MCF 10A (cell line): Measurements from ENCODE around the gene PTPRG. TPM values are rescaled to one million over a fixed set of nuclear protein-coding genes. Genes with fewer than 3 reads are reported as not detected.
"Not testable (repeated sequence)": the region's sequence is repeated elsewhere in the genome, so short reads cannot be mapped to it uniquely, and the experiment has no call there.

ENCODE experiments used
- BruUV-seq: library from RNA; stranded (reverse); fragments of 400-500 nt; replicated peaks from 2 replicates; lab custom pipeline; 2021; lab: Mats Ljungman, UMichigan
- CTCF ChIA-PET: fragments of 300-600 bp; sonication (Branson Sonifier 250); formaldehyde crosslinking; extraction: SDS; loops from one replicate; lab custom pipeline; 2021; ENCODE audit warnings: antibody characterized with exemption, inconsistent platforms; lab: Yijun Ruan, JAX
- POLR2A ChIA-PET: fragments of 300-600, 350-650 bp; sonication (Branson Sonifier 250); formaldehyde crosslinking; extraction: SDS; loops from one replicate; lab custom pipeline; 2020; ENCODE audit warnings: antibody characterized with exemption, inconsistent platforms; lab: Yijun Ruan, JAX
- DNase-seq: peaks from one replicate; pipeline ENCODE4 v3.0.0-alpha.2; 2018; ENCODE audit not compliant: unreplicated experiment
- H3K27ac Mint-ChIP-seq: one replicate; pipeline ENCODE4 v1.8.0; 2022; ENCODE audit warnings: mild to moderate bottlenecking, low read depth, mixed read lengths; ENCODE audit not compliant: unreplicated experiment
- H3K27me3 Mint-ChIP-seq: one replicate; pipeline ENCODE4 v1.8.0; 2022; ENCODE audit warnings: mixed read lengths; ENCODE audit not compliant: insufficient read depth, unreplicated experiment
- H3K36me3 Mint-ChIP-seq: one replicate; pipeline ENCODE4 v1.8.0; 2022; ENCODE audit warnings: mild to moderate bottlenecking, moderate library complexity, mixed read lengths; ENCODE audit not compliant: insufficient read depth, unreplicated experiment
- H3K4me1 Mint-ChIP-seq: one replicate; pipeline ENCODE4 v1.8.0; 2022; ENCODE audit warnings: mixed read lengths; ENCODE audit not compliant: insufficient read depth, unreplicated experiment
- H3K4me3 Mint-ChIP-seq: one replicate; pipeline ENCODE4 v1.8.0; 2022; ENCODE audit warnings: mild to moderate bottlenecking, moderate library complexity, mixed read lengths; ENCODE audit not compliant: unreplicated experiment
- H3K9me3 Mint-ChIP-seq: one replicate; pipeline ENCODE4 v1.8.0; 2022; ENCODE audit warnings: mixed read lengths; ENCODE audit not compliant: unreplicated experiment
- CTCF ChIP-seq: fragments of 200-600 bp; IDR thresholded peaks from one replicate; pipeline ENCODE4 v1.8.0; 2022; ENCODE audit warnings: antibody characterized with exemption, mild to moderate bottlenecking; ENCODE audit not compliant: unreplicated experiment
- intact Hi-C: fragments of 100-400 bp; cut with micrococcal nuclease; formaldehyde crosslinking; loops from 2 replicates; pipeline ENCODE4 v1.14.1; 2022
- total RNA-seq: library from RNA; stranded (reverse); gene quantifications from 2 replicates; pipeline ENCODE4 v1.2.3, GENCODE V29; 2022

The PTPRG gene
- total RNA-seq, 1 experiment from 2014 or later = 54.5 TPM

- peak; percentile 55 for DNase-seq
- intact Hi-C loops = no loop called here
- H3K36me3 Mint-ChIP-seq = peaks cover 7% of the 10 kb centered on the region
Measured at GRCh38 chr3:61701011-61701410, 139.6 kb downstream of the PTPRG start.

GRCh38 chr3:61702453-61702852 is 141.1 kb downstream of the PTPRG start:
- no peaks in the 10 kb centered on the region for H3K9me3 Mint-ChIP-seq
- CTCF ChIA-PET = interaction anchor here (1.2 kb wide), 1 partner anchor 485 kb away, joined by 3 read pairs; no protein-coding TSS in a partner anchor

More at GRCh38 chr3:61701011-61701410, 139.6 kb downstream of the PTPRG start:
- H3K4me1 Mint-ChIP-seq = peaks cover 43% of the 10 kb centered on the region
- H3K4me3 Mint-ChIP-seq = no peak overlapping the region
- no TSS peak for BruUV-seq
- CTCF ChIA-PET = interaction anchor here (0.6 to 1.1 kb wide), 4 partner anchors 14 to 1084 kb away, joined by 3 read pairs; no protein-coding TSS in a partner anchor
- POLR2A ChIA-PET = interaction anchor here (0.9 to 2.3 kb wide), 8 partner anchors 9 to 140 kb away, joined by 3 to 16 read pairs (median 6); partner anchors contain the start of gene PTPRG
- H3K9me3 Mint-ChIP-seq = no peaks in the 10 kb centered on the region
- no peaks in the 10 kb centered on the region for H3K27me3 Mint-ChIP-seq
- TF ChIP-seq CTCF = no peak
- peak overlapping the region; percentile 50 for H3K27ac Mint-ChIP-seq

GRCh38 chr3:61704807-61705206 is 143.4 kb downstream of the PTPRG start:
- BruUV-seq = no TSS peak
- H3K9me3 Mint-ChIP-seq = no peaks in the 10 kb centered on the region
- no peak for TF ChIP-seq CTCF
- DNase-seq = no peak
- POLR2A ChIA-PET = interaction anchor here (1.2 kb wide), 1 partner anchor 16 kb away, joined by 3 read pairs; no protein-coding TSS in a partner anchor
- CTCF ChIA-PET = interaction anchor here (0.7 to 1.2 kb wide), 2 partner anchors 21 to 240 kb away, joined by 3 read pairs; no protein-coding TSS in a partner anchor
- intact Hi-C loops = no loop called here
- no peak overlapping the region for H3K27ac Mint-ChIP-seq
- no peaks in the 10 kb centered on the region for H3K27me3 Mint-ChIP-seq
- peaks cover 7% of the 10 kb centered on the region for H3K36me3 Mint-ChIP-seq
- no peak overlapping the region for H3K4me3 Mint-ChIP-seq
- peaks cover 41% of the 10 kb centered on the region for H3K4me1 Mint-ChIP-seq

More at GRCh38 chr3:61702453-61702852, 141.1 kb downstream of the PTPRG start:
- H3K4me1 Mint-ChIP-seq = peaks cover 40% of the 10 kb centered on the region
- no peak overlapping the region for H3K27ac Mint-ChIP-seq
- peaks cover 7% of the 10 kb centered on the region for H3K36me3 Mint-ChIP-seq
- DNase-seq = no peak
- POLR2A ChIA-PET = interaction anchor here (1.1 kb wide), 1 partner anchor 14 kb away, joined by 4 read pairs; no protein-coding TSS in a partner anchor
- no TSS peak for BruUV-seq
- H3K27me3 Mint-ChIP-seq = no peaks in the 10 kb centered on the region
- no peak overlapping the region for H3K4me3 Mint-ChIP-seq
- no peak for TF ChIP-seq CTCF
- intact Hi-C loops = no loop called here

GRCh38 chr3:61707492-61707891 is 146.1 kb downstream of the PTPRG start:
- ChIA-PET CTCF (interaction anchor here (0.6 to 1.2 kb wide), 3 partner anchors 24 to 1672 kb away, joined by 4 to 6 read pairs (median 5); no protein-coding TSS in a partner anchor), POLR2A (interaction anchor here (0.9 kb wide), 1 partner anchor 146 kb away, joined by 3 read pairs; the partner anchor contains the start of gene PTPRG)
- intact Hi-C loops = no loop called here
- TF ChIP-seq CTCF = no peak
- Mint-ChIP-seq H3K36me3 (peaks cover 4% of the 10 kb centered on the region), H3K9me3 (no peaks in the 10 kb centered on the region), H3K4me1 (peaks cover 26% of the 10 kb centered on the region), H3K4me3 (no peak overlapping the region), H3K27me3 (no peaks in the 10 kb centered on the region), H3K27ac (peak overlapping the region; percentile 57)
- no TSS peak for BruUV-seq
- DNase-seq = no peak

- intact Hi-C loops, DNase-seq, H3K36me3 Mint-ChIP-seq, H3K27ac Mint-ChIP-seq, H3K27me3 Mint-ChIP-seq, BruUV-seq, H3K4me1 Mint-ChIP-seq, CTCF ChIA-PET, H3K4me3 Mint-ChIP-seq, H3K9me3 Mint-ChIP-seq: not testable (repeated sequence)
- POLR2A ChIA-PET = interaction anchor here (1.5 kb wide), 1 partner anchor 10 kb away, joined by 3 read pairs; no protein-coding TSS in a partner anchor
Measured at GRCh38 chr3:61710920-61711319, 149.5 kb downstream of the PTPRG start.
